ENCODE results near the gene FOXJ1. TPM values are rescaled to one million over a fixed set of nuclear protein-coding genes. Genes with fewer than 3 reads are reported as not detected.

Gene FOXJ1
- total and polyA plus RNA-seq, 4 donors, result 32.5 to 95.0 (median 50.3) TPM

DNA sequence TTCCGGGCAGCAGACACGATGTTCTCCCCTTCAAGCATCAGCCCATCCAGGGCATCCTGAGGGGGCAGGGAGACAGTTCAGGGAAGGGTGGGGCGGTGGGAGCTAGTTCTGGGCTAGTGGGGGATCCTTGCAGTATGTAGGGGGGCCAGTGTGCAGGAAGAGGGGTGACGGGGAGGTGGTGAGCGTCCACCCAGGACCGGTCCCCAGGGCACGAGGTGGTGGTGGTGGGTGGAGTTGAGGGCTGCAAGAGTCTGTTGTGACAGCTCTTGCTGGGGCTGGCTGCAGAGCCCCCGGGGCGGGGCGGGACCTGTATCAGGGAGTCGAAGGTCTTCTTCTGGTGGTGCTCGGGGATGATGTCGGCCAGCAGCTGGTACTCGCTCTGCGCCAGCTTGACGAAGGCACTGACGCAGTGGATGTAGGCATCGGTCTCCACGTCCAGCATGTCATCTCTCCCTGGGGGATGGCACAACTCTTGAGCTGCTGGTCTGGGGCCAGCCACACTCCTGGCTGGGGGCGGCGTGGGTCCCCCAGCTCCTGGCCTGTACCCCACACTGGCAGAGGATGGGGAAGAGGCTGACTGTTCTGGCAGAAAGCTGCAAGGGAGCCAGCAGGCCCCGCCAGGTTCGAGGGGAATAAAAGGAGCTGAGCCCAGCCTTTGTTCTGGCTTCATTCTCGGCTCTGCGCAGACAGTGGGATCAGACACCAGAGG, 52.0 kb downstream of the FOXJ1 start:
- TF ChIP-seq CTCF (IDR thresholded peaks at IDR 0.05; ENCODE audit: control extremely low read depth, extremely low read depth), result no peak
- Histone ChIP-seq H3K9me3 (ENCODE audit: control insufficient read depth in 4 of 4, insufficient read depth in 3 of 4, low read length in 3 of 4) (no peaks in the 10 kb centered on the region), H3K4me3 (no peak overlapping the region), H3K36me3 (ENCODE audit: control insufficient read depth in 4 of 4, insufficient read depth in 4 of 4, low read length in 4 of 4) (peaks cover 11 to 87% (median 54%) of the 10 kb centered on the region in 4 donors), H3K9ac (ENCODE audit: insufficient read depth in 1 of 2, low read length in 2 of 2) (no peak overlapping the region), H3K27ac (ENCODE audit: low read depth in 1 of 2, low read length in 1 of 2) (no peak overlapping the region), H3K27me3 (ENCODE audit: control insufficient read depth in 3 of 3, insufficient read depth in 3 of 3, low read length in 2 of 3) (no peaks in the 10 kb centered on the region), H3K4me1 (ENCODE audit: control insufficient read depth in 5 of 5, insufficient read depth in 5 of 5, low read length in 5 of 5) (no peaks in the 10 kb centered on the region)
- WGBS, 2 donors, result 96 to 98% methylated on average over 25 of the region's 25 CpGs
- ATAC-seq (ENCODE audit: insufficient read depth, low FRiP score) (no peak), DNase-seq (no peak)

DNA sequence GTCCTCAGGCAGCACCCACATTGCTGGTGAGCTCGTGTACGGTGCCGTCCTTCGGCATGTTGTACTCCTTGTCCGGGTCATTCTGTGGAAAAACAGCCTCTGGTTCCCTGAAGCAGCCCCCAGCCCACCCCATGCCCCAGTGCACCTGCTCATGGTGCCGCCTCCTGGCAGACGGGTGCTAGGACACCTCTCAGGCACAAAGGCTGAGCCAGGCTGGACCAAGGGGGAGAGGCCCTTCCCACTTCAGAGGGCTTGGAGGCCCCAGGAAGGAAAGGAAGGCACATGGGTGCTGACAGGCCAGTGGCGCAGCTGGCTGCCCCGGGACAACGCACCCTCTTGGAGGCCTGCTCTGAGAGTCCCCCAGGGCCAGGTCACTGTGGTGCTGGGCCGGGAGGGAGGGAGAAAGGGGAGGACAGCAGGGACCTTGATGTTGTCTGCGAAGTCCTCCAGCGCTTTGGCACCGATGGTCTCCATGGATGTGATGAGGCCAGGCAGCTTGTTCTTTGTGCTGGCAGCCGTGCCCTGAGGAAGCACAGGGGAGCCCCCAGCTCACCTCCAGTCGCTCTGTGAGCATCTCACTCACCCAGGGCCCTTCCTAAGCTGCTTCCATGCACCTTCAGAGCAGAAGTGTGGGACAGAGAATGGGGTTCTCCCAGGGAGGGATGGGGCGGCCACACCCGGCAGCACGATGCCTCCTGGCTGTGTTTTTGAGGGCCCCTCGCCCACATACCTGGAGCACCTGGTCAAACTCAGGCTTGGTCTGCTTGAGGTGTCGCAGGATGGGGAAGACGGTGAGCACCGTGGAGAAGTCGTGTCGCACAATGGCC, 52.8 kb downstream of the FOXJ1 start:
- Histone ChIP-seq H3K4me3 (no peak overlapping the region), H3K27ac (ENCODE audit: low read depth in 1 of 2, low read length in 1 of 2) (no peak overlapping the region), H3K9ac (ENCODE audit: insufficient read depth in 1 of 2, low read length in 2 of 2) (no peak overlapping the region), H3K9me3 (ENCODE audit: control insufficient read depth in 4 of 4, insufficient read depth in 3 of 4, low read length in 3 of 4) (no peaks in the 10 kb centered on the region), H3K4me1 (ENCODE audit: control insufficient read depth in 5 of 5, insufficient read depth in 5 of 5, low read length in 5 of 5) (peaks cover 0 to 6% (median 0%) of the 10 kb centered on the region in 5 donors), H3K36me3 (ENCODE audit: control insufficient read depth in 4 of 4, insufficient read depth in 4 of 4, low read length in 4 of 4) (peaks cover 8 to 88% (median 49%) of the 10 kb centered on the region in 4 donors), H3K27me3 (ENCODE audit: control insufficient read depth in 3 of 3, insufficient read depth in 3 of 3, low read length in 2 of 3) (no peaks in the 10 kb centered on the region)
- WGBS, 2 donors, result 88% methylated on average over 24 to 25 of the region's 25 CpGs
- no peak for TF ChIP-seq CTCF (IDR thresholded peaks at IDR 0.05; ENCODE audit: control extremely low read depth, extremely low read depth)
- no peak for DNase-seq
- no peak for ATAC-seq (ENCODE audit: insufficient read depth, low FRiP score)

- Histone ChIP-seq H3K9ac (ENCODE audit: insufficient read depth in 1 of 2, low read length in 2 of 2) (no peak overlapping the region), H3K27me3 (ENCODE audit: control insufficient read depth in 3 of 3, insufficient read depth in 3 of 3, low read length in 2 of 3) (no peaks in the 10 kb centered on the region), H3K9me3 (ENCODE audit: control insufficient read depth in 4 of 4, insufficient read depth in 3 of 4, low read length in 3 of 4) (no peaks in the 10 kb centered on the region), H3K4me1 (ENCODE audit: control insufficient read depth in 5 of 5, insufficient read depth in 5 of 5, low read length in 5 of 5) (peaks cover 0 to 11% (median 0%) of the 10 kb centered on the region in 5 donors), H3K27ac (ENCODE audit: low read depth in 1 of 2, low read length in 1 of 2) (no peak overlapping the region), H3K4me3 (no peak overlapping the region), H3K36me3 (ENCODE audit: control insufficient read depth in 4 of 4, insufficient read depth in 4 of 4, low read length in 4 of 4) (peaks cover 8 to 88% (median 48%) of the 10 kb centered on the region in 4 donors)
- ATAC-seq (ENCODE audit: insufficient read depth, low FRiP score) (no peak), DNase-seq (no peak)
- no peak for TF ChIP-seq CTCF (IDR thresholded peaks at IDR 0.05; ENCODE audit: control extremely low read depth, extremely low read depth)
- WGBS, 2 donors, result 88 to 93% methylated on average over 11 of the region's 11 CpGs
Measured at GRCh38 chr17:76087531-76087930, 53.5 kb downstream of the FOXJ1 start.

All from lung (tissue), 12 donors.